Esophagus squamous epithelium (tissue), 4 donors: ENCODE results near the gene ZNF273.

Source experiments
- POLR2A ChIP-seq, 4 donors: fragments of 450-650 bp; IDR thresholded peaks; one replicate each; pipeline ENCODE4 v1.6.1; 2017; ENCODE audit warnings: antibody characterized with exemption in 4 of 4, mild to moderate bottlenecking in 4 of 4, moderate library complexity in 3 of 4
- TF ChIP-seq, protein P1 (sequence below), 6 experiments: fragments of 450-650 bp in 4 of 6; fragments of 200-600 bp in 2 of 6; sonication (generic) in 2 of 6; IDR thresholded peaks; one replicate each; pipeline ENCODE4 v1.5.1; 2016 to 2019; ENCODE audit warnings: antibody characterized with exemption in 6 of 6, mild to moderate bottlenecking in 4 of 6, moderate library complexity in 4 of 6

DNA sequence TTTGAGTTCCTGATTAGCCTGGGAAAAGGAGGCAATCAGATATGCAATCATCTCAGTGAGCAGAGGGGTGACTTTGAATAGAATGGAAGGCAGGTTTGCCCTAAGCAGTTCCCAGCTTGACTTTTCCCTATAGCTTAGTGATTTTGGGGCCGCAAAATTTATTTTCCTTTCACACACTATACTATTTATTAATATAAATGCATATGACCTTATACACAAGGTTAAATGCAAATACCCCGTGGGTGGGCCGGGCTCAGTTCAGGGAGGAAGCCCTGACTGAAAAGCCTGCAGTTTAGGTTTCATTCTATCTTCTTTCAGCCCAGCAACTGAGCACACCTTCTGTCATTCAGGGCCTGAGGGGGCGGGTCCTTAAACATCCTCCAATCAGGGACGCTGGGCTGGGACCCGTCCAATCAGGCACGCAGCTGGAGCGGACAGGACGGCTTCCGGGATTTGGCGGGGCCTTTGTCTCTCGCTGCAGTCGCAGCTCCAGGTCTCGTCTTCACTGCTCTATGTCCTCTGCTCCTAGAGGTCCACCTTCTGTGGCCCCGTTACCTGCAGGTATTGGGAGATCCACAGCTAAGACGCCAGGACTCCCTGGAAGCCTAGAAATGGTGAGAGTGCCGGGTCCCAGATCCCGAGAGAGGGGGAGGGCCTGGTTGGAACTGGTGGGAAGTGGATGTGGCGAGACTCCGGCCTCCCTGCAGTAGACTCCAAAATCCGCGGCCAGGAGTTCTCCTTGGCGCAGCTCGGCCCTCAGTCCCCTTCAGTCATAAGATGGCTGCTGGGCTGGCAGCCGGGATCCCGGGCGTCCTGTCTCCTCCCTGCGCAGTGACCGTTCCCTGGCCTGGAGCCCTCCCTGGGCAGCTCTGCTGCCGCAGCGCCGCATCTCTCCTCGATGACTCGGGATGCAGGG lies at the start of gene ZNF273:
- TF ChIP-seq, protein P1, sequence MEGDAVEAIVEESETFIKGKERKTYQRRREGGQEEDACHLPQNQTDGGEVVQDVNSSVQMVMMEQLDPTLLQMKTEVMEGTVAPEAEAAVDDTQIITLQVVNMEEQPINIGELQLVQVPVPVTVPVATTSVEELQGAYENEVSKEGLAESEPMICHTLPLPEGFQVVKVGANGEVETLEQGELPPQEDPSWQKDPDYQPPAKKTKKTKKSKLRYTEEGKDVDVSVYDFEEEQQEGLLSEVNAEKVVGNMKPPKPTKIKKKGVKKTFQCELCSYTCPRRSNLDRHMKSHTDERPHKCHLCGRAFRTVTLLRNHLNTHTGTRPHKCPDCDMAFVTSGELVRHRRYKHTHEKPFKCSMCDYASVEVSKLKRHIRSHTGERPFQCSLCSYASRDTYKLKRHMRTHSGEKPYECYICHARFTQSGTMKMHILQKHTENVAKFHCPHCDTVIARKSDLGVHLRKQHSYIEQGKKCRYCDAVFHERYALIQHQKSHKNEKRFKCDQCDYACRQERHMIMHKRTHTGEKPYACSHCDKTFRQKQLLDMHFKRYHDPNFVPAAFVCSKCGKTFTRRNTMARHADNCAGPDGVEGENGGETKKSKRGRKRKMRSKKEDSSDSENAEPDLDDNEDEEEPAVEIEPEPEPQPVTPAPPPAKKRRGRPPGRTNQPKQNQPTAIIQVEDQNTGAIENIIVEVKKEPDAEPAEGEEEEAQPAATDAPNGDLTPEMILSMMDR (IDR thresholded peaks at IDR 0.05), result no peak
- TF ChIP-seq POLR2A (IDR thresholded peaks at IDR 0.05), result peak in 2 of 4 donors; percentile 35 to 77
